Stimulated activated CD4-positive, alpha-beta T cell treated with anti-CD3 and anti-CD28 coated beads, Interleukin-15, amount 100 ng/mL, for 1 hour (primary cell): ENCODE measurements around the gene RTP2.
A peak's percentile ranks its signal among the peaks of the same experiment; 100 is the strongest.

Experiments used
- DNase-seq, 2 donors: peaks; one replicate each; pipeline ENCODE4 v3.0.0-alpha.2; 2020; ENCODE audit warnings: low read depth in 1 of 2, low spot score in 1 of 2

RTP2 gene

DNA sequence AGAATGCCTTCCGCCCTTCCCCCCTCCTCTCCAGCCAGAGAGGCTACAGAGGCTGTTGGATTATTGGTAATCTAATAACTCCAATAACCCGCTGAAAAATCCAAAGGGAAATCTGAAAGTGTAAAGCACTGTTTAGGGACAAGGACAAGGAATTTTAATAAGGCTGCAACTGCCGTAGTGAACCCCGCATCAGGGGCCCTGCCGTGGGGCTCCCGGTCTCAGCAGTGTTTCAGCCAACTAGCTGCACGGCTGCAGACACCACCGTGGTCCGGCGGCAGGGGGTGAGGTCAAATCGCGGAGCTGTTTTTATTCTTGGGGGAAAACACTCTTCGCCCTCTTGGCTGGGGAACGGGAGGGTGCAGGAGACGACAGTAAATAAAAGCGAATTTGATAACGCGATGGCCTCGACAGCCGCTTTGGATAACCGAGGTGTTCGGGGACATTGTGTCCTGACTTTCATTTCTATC lies 36.8 kb upstream of the RTP2 start:
- DNase-seq: no peak

DNA sequence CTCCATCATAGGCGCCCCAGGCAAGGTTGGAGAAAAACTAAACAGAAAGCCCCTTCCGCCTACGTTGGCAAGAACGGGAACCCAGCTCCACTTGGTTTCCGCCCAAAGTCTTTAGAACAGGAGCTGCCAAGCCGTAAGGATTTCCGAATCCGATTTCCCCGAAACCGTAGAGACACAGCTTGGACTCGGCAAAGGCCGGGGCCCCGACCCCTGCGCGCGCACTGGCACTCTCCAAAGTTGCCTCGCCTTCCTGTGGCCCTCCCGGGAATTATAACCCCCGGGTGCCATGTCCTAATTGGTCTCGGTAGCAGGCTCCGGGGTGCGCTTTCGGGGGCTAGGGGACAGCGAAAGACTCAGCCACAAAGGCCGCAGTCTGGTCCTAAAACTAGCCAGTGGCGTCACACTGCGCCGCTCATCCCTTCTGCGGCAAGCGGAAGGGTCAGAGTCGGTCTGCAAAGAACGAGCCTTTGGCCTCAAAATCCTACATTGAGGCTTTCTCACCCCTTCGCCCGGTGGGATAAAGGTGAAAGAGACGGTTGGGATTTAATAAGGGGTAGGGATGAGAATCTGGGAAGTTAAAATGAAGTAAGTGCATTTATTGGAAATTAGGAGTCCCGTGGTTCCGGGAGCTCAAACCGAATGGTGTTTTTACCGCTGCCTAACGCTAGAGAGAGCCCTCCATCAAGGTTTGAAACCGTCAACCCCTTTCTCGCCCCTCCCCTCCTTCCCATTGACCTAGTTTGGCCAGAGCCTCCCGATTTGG lies 36.2 kb upstream of the RTP2 start:
- DNase-seq: peak in 1 of 2 donors; percentile 40

DNA sequence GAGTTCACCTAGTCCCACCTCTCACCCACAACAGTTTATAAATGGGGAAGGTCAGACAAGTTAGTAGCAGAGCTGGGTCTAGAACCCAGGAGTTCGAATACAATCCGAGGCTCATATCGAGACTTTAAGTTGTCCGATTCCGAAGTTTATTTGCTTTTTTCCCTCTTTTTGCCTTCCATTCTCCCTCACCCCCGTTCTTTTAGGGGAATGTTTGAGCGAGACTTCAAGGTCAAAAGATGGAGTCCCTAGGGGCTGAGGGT lies 35.6 kb upstream of the RTP2 start:
- DNase-seq: no peak

DNA sequence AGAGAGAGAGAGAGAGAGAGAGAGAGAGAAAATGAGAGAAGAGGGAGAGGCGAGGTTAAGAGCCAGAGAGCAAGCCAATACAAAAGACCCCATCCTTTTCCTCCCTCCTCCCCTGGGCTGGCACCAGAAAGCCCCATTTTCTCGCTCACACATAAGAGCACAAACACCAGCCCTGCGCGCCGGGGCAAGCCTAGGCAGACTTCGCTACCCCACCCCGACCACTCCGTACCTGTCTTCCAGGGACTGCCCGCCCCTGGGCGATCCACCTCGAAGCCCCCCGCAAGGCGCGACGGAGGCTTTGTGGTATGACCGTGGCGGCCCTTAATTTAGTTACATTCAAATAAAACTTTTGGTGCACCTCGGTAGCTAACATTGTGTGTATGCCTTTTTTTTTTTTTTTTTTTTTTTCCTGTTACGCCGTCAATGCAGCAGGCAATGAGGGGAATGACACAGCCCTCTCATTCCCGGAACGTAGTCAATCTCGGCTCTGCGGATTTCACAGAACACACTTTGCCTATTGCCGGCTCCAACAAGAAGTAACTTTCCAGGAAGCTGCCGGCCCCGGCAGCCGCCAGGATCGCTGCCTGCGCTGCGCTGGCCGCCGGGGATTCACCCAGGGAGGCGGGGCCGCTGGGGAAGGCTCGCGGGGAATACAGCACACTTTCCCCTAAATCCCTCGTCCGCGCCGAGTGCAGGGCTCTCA lies 35.2 kb upstream of the RTP2 start:
- peak in 1 of 2 donors; percentile 44 for DNase-seq

DNA sequence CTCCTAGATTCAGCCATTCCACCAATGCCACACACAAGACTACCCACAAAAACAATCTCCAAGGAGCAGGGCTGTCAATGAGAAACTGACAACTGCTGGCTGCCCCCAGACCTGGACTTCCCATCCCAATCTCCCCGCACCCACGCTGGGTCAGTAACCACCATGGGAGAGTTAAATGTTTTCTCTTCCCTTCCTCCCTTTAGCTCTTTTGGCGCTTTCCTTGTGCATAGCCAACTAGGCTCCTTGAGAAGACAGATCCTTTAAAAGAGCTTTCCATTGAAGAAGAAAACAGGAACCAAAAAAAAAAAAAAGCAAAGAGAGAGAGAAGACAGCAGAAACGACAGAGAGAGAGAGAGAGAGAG lies 34.6 kb upstream of the RTP2 start:
- no peak for DNase-seq

DNA sequence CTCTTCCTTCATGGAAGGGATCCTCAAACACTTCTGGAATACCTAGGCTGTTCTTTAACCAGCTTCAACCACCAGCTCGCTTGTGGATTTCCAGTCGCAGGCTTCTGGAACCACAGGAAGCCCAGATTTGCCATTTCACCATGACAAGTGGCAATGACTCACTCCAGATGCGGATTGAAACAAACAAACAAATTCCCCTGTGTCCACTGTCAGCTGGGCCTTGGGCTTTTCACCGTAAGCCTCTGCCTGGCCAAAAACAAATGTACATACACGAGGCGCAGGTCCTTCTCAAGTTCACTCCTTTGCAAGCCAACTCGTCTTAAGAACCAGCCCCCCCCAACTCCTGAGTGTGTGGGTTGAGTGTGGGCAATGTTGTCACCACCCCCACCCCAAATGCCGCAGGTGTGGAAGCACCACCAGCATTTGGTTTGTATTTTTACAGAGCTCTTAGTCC lies 34.1 kb upstream of the RTP2 start:
- no peak for DNase-seq

DNA sequence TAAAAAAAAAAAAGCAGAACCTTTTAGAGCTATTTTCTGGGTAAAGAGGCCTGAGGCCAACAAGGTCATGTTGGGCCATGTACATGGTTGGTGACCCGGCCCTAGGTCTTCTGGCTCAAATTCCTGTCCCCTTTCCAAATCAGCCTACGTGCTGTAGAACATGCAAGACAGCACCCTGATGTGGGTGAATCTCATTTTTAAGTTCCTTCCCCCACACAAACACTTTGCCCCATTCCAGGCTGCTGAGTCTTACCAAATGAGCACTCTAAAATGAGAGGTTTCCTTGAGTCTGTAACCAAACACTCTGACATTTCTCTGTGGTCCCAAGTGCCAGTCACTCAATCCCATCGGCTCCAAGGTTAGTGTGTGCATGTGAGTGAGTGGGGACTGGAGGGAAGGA lies 33.5 kb upstream of the RTP2 start:
- DNase-seq: no peak

DNA sequence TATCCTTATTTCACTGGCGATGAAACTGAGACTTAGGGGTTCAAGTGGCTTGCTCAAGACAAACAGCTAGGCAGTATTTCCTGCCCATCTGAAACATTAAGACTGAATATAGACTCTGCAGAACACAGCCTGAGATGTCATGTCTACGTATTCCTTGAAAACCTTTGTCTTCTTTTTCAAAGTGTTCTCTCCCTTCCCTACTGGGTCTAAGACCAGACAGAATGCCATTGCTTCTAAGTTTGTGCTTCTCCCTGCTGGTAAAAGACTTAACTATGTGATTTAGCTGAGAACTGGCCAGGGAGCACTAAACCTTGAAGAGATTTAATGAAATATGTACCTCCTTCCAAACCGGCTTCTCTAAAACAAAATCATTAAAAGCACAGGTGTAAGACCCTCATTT lies 33.0 kb upstream of the RTP2 start:
- DNase-seq: no peak

DNA sequence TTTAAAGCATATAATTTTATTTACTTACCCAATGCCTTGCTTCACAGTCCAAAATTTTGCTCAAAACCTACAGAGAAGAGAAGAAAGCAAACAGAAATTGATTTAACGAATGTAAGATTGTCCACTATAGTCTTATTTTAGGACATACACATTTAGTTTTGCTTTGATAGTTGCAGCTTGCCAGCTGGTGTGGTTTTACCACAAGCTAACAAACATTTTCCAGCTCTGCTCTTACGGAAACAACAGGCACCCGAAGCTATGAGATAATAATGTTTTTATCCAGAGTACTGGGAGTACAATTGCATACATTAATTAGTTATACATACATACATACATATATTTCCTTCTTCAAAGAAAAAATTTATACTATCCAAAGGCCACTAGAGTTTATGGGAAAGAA lies 32.5 kb upstream of the RTP2 start:
- no peak for DNase-seq

DNA sequence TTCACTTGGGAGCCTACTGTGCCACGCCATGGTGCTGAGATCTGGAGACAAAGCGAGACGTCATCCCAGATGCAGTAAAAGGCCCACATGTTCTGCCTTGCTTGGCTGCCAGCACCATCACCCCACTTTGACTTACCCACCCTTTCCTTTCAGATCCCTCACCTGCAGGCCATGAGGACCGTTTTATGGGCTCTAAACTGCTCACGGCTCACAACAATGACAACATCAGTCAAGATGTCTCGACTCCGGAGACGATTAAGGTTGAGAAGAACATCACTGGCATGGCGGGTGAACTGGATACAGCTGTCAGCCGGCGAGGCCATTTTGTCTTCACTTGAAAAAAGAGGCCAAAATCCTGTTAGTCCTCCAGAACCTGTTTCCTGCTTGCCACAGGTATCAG lies 31.0 kb upstream of the RTP2 start:
- DNase-seq: no peak

DNA sequence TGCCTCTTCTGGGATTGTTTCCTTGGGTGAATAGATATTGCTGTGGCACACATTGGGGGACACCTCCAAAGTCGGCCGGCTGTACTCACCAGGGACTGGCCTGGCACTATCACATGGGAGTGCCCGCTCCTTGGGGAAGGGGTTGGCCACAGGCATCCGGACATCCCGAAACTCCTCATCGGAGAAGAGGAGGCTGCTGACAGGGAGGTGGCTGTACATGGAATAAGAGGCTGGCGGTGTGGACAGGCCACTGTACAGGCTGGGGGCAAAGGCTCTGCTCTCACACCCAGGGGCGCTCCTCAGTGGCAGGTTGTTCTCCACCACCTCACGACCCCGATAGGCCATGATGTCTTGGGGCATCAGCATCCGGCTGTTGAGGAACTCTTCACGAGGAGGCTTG lies 27.2 kb upstream of the RTP2 start:
- DNase-seq: no peak

DNA sequence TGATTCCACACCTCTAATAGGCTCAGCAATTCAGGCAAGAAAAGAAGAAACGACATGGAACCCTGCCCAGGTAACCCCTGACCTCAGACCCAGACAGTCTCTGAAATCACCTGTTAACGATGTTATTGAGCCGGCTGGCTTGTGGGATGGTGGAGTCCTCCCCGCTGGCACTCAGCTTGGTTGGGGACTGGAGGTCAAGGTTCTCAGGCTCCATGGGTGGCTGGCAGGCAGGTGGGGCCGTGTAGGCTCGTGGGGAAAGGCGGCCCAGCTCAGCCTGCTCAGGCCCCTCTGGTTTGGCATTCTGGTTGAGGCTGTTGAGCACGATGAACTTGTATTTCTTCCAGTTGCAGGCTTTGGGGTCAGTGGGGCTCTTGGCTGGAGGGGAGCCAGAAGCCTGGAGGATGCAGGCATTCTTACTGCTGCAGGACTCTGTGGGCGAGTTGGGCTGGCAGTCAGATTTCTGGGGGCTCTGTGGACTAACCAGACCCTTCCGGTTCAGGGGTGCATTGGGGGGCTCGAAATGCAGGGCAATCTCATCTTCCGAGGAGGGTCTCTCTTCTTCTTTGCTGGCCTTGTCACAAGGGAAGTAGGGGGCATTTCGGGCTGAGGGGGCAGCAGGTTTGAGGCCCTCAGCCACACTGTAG lies 26.7 kb upstream of the RTP2 start:
- DNase-seq: no peak

DNA sequence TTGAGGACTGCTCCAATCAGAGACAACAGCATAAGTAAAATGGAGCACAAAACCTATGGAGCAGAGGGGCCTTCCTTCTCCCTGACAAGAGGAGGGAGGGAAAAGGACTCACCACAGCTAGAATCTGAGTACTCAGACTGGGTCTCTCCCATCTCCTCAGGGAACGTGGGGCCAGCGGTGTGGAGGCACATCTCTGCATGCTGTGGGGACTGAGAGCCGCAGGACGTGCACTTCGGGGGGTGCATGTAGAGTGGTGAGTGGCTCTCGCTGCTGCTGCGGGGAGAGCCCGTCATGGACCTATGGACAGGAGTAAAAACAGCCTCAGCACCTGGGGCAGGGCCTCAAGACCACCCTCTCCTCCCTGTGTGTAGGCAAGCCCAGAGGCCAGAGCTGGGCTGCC lies 25.9 kb upstream of the RTP2 start:
- DNase-seq: no peak

DNA sequence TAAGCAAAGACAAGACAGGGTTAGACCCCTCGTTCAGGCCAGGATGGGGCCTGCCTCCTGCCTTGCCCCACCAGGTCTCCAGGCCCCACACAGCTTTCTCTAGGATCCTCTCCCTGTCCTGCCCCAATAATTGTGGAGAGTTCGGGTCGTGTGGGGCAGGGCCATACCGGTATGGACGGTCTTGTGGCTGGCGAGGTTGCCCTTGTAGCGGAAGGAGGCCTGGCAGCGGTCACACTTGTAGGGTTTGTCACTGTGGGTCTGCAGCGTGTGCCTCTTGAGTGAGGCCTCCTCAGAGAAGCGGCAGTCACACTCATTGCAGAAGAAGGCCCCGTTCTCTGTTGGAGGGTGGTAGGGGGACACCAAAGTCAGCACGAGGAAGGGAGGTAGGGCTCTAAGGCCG lies 24.2 kb upstream of the RTP2 start:
- no peak for DNase-seq

DNA sequence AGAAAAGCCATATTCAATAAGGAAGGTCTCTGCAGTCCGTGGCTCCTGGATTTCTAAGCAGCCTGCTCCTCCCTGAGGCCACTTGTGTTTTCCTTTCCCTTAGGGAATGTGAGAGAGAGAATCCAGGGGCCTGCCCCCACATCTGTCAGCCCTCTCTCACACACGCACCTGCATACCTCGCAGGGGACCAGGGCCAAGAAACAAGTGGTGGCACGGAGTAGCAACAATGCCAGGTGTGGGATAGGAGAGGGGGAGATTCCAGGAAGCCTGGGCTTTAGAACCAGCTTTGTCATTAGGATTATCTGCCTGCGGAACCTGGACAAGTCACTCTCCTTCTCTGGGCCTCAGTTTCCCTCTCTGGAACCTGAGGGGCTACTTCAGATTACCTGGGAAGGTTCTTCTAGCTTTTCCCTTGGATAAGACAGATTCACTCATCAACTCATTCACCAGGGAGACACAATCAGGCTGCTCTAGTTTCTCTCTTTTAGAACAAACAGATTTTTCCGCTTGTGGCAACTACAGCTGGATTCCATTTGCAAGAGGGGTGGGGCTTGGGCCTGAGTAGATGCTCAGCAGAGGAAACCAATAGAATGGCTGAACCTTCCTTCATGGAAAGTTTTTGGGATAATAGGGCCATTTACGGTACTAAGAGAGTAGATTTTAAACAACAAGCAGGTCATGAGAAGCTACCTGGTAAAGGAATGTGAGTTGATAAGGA lies 23.5 kb upstream of the RTP2 start:
- no peak for DNase-seq

DNA sequence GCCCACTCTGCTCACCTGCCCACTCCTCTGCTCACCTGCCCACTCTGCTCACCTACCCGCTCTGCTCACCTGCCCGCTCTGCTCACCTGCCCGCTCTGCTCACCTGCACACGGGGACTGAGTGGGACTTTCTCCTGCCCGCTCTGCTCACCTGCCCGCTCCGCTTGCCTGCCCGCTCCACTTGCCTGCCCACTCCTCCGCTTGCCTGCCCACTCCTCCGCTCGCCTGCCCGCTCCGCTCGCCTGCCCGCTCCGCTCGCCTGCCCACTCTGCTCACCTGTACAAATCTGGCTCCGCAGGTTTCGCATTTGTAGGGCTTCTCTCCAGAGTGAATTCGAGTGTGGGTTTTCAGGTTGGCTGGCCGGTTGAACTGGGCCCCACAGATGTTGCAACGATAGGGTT lies 22.9 kb upstream of the RTP2 start:
- no peak for DNase-seq

DNA sequence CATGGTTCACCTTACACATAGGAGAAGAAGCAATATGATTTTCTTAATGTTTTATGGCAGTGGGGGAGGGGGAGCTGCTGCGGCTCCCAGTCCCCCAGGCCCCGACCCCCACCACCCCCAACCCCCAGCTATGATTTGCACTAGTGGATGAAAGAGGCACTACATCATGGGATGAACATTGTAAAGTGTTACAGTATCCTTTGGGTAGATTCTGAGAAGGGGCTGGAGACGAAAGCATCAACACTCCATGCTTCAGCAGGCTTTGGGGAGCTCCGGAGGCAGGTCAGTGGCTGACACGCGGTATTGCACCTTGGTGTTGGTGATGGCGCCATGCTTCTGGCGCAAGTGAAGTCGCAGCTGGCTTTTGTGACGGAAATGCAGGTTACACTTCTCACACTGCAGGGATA lies 19.9 kb upstream of the RTP2 start:
- no peak for DNase-seq

DNA sequence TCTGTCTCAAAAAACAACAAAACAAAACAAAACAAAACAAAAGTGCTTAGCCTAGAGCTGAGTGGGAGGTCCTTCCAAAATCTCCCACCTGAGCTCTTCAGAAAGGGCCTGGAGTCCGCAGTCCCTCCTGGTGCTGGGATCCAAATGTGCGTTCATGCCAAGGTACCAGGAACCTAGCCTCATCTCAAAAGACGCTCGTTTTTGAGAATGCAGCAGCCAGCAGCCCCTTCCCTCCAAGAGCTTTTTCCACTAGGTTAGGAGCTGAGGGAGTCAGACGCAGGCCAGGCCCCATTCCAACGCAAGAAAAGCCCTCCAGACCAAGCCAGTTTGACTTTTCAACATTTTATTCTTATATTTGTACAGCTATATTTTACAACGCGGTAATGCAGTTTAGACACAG lies 18.7 kb upstream of the RTP2 start:
- no peak for DNase-seq

DNA sequence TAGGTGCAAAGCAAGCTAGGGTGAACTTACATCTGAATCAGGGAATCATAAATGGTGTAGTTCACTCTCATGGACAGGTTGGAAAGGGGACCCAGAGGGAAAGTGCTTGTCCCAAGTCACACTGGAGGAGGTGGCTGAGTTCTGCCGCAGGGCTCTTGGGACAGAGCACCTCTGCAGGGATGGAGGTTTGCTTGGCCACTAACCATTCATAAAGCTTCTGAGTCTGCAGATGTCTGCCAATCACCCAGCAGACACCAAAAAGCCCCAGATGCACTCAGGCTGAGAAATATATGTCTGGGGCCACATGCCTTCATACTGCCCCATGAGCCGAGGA lies 17.9 kb upstream of the RTP2 start:
- DNase-seq: no peak

DNA sequence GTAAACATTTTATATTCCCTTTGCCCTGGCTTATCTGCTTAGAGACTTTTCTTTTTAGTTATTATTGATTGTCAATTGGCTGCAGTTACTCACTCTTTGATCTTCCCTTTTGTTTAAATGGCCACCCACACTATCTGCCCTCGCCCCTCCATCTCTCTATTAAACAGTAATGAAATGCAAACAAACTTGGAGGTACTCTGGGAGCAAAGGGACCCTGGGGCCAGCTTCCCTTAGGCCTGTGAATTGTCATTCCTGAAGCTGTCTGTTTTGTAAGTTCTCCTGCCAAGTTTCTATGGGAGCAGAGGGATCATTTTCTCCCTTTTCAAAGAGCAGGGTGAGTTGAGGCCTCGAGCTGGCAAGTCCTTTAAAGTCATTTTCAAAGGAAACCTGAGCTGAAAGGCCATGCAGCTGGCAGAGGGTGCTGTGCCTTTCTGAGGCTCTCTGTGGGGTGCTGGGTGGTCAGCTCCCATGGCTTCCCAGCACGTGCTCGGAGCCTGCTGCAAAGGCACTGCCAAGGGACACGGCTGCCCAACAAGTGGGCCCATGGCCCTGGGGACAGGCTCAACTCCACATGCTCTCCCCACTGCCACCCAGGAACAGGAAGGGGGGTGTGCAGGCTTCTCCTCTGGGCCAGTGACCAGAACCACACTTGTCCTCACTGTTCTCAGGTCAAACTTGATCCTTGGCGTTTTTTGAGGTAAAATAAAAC lies 17.4 kb upstream of the RTP2 start:
- DNase-seq: no peak

DNA sequence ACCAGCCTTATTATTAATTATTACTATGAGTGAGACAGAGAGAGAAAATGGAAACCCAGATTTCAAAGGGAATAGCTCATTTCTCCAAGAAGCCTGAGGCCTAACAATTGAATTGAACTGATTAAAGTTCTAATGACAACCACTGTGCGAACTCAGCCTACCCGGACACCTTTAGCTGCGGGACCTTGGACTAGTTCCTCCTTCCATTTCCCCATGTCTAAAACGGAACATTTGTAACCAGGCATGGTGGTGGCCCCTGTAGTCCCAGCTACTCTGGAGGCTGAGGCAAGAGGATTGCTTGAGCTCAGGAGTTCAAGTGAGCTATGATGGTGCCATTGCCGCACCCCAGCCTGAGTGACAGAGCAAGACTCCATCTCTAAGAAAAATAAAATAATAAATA lies 16.4 kb upstream of the RTP2 start:
- no peak for DNase-seq

DNA sequence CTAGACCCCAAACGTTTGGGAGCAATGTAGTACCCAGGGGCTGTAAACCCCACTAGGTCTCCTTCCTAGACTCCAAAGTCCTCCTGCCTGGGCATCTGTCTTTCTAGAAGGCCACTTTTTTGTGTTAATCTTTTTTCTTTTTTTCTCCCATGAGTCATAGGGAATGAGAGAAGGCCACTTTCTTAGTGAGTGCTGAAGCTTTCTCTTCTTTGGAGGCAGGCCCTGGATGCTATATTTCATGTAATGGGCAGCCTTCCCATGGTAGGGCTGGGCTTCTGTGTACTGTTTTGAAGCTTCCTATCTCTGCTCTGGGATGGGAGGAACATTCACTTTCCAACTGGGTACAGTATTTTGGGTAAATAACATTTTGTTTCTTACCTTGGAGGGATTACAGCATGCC lies 15.2 kb upstream of the RTP2 start:
- no peak for DNase-seq
